GM08714 (cell line): Measurements from ENCODE around the gene WASF3.

Experiments used
- H3K4me3 ChIP-seq: fragments of 200-500 bp; sonication (Bioruptor generic); 2 replicates; pipeline ENCODE4 v1.5.1; 2014; ENCODE audit warnings: mild to moderate bottlenecking, low read length, inconsistent platforms
- ZNF274 ChIP-seq: IDR thresholded peaks from 2 replicates; pipeline ENCODE4 v1.6.1; 2012; ENCODE audit warnings: mild to moderate bottlenecking, low read depth, low read length

The WASF3 gene

DNA sequence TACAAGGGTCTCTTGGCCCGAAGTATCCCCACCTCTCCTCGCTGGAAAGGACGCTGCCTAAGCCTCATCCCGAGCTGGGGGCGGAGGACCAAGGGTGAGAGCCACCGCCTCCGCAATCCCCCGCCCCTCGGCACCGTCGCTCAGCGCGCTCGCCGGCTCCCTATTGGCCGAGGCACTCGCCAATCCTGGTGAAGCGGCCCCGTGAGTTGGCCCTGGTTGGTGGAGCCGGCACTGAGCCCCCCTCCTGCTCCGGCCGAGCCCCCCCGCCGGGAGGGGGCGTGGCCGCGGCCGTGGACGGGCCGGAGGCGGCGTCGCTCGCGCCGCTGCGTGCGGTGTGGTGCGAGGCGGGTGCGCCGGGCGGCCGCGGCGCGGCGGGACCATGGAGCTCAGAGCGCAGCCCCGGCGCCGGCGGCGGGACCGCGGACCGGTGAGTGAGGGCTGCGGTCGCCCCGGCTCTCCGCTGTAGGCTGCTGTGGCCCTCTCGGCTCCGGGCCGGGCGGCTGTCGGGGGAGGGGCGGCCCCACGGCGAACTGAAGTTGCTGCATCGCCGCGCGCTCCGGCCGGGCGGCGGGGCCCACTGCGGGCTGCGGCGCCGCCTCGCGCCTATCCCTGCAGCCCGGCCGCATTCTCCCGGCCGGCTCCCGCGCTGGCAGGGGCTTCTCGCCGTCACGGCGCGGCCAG lies at the start of gene WASF3:
Gene WASF3, plus strand, starts transcription at position 291 of the 681 bp plus-strand sequence. CDS start 84,588 bp downstream, outside the sequence.
- TF ChIP-seq ZNF274 = no peak
- H3K4me3 ChIP-seq = peak within 1 kb of the TSS; percentile 50

GRCh38 chr13:26508885-26509284 lies 48.6 kb upstream of the WASF3 start:
- no peak overlapping the region for H3K4me3 ChIP-seq
- TF ChIP-seq ZNF274 = no peak

DNA sequence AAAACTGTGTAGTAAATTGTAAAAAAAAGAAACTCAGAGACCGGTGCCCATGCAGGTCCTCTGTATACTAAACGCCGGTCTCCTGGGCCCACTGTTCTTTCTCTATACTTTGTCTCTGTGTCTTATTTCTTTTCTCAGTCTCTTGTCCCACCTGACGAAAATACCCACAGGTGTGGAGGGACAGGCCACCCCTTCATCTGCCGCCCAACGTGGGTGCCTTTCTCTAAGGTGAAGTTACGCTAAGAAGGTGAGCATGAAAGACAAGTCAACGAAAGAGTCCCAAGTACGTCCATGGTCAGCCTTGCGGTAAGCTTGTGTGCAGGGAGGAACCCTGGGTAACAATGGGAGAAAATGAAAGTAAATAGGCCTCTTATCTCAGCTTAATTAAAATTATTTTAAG lies 48.0 kb upstream of the WASF3 start:
- H3K4me3 ChIP-seq = no peak overlapping the region
- no peak for TF ChIP-seq ZNF274

GRCh38 chr13:26513931-26514330 lies 43.6 kb upstream of the WASF3 start:
- TF ChIP-seq ZNF274 = no peak
- H3K4me3 ChIP-seq = no peak overlapping the region

DNA sequence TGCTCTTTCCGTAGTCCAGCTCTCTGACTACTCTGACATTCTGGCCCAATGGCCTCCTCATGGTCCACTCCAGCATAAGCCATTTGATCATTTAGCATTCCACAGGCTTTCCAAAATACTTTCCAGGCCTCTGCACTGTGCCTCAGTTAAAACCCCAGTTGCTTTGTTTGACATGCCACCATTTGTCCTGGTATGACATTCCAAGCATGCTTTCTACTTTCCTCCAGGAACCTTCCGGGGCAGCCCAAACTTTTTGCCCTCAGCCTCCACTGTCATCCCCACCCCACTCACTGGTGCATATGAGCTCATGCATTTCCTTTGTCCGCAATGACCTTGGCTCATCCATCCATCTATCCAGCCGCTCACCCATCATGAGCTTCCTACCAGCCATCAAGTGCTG lies 41.8 kb upstream of the WASF3 start:
- TF ChIP-seq ZNF274 = no peak

DNA sequence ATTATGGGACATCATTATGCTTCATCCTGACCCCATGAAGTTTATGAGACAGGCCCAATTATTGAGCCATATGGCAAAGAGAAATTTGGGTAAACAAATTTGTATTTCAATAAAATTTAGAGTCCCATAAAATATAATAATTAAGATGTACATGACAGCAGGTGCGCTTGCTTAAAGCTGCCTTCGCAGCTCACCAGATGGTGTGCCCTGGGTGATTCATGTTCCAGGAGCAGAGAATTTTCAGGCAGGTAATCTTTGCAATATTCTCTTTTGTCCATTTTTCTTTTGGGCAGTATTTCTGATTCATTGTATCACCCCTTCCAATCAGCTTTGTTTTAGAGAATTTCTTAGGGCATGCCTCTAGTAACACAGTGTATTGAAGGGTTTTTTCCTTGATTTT lies 39.5 kb upstream of the WASF3 start:
- H3K4me3 ChIP-seq = no peak overlapping the region
- TF ChIP-seq ZNF274 = no peak

More for the DNA sequence above, 41.8 kb upstream of the WASF3 start:
- H3K4me3 ChIP-seq = no peak overlapping the region

GRCh38 chr13:26518451-26518959 lies 39.0 kb upstream of the WASF3 start:
- H3K4me3 ChIP-seq = no peak overlapping the region
- TF ChIP-seq ZNF274 = no peak

DNA sequence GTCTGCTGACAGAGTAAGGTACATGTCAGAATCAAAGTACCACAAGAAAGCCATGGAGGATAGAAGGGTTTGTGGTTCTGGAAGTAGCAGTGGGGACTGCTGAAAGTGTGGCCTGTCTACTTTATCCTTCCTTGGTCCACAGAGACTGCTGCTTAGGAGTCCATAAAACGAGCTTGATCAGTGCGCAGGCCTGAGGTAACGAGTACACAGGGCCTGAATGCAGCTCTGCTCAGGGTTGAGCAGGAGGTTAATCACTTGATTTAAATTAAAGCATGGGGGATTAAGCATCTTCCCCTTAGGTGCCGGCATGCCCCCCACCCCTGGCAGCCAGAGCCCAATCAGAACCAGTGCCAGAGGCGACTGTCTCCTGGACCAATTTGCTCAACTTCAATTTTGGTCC lies 34.9 kb upstream of the WASF3 start:
- no peak overlapping the region for H3K4me3 ChIP-seq
- no peak for TF ChIP-seq ZNF274

GRCh38 chr13:26523007-26523406 lies 34.5 kb upstream of the WASF3 start:
- H3K4me3 ChIP-seq = no peak overlapping the region
- no peak for TF ChIP-seq ZNF274

- no peak for TF ChIP-seq ZNF274
Measured at GRCh38 chr13:26525528-26525927, 32.0 kb upstream of the WASF3 start.

DNA sequence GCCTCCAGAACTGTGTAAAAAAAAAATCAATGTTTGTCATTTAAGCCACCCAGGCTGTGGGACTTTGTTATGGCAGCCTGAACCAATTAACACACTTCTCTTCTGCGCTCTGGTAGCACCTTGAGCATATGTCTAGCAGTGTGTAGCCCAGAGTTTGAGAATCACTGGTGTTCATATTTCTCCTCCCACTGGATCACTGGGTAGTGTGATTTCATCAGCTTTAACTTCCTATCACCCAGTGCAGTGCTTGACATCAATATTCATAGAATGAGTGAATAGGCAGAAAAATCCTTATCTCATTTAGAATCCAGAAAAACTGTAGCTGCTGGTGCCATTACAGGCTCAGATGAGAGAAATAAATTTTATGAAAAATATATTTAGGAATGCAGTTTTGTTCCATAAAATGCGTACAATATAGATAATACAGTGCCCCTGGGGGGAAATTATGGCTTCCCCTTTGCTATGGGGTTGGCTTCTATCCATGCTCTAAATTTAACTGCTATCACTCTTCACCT lies 30.7 kb upstream of the WASF3 start:
- no peak overlapping the region for H3K4me3 ChIP-seq
- TF ChIP-seq ZNF274 = no peak

More at GRCh38 chr13:26525528-26525927, 32.0 kb upstream of the WASF3 start:
- H3K4me3 ChIP-seq = no peak overlapping the region

DNA sequence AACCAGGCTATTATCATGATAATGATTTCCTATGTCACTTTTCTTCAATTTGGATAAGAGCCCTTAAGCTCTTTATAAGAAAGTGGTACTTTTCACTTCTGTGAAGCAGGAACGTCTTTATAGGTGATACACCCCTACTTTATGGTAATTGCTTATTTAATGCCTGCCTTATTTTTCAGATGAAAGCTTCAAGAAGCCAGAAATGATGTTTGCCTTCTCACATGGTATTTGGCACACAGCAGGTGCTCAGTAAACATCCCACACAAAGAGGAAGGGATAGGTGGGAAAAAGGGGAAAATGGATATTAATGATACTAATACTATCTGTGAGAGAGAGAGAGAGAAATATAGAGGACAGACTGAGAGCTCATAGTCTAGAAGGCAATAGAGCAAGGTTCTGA lies 29.0 kb upstream of the WASF3 start:
- TF ChIP-seq ZNF274 = no peak
- H3K4me3 ChIP-seq = no peak overlapping the region

GRCh38 chr13:26529441-26529840 lies 28.0 kb upstream of the WASF3 start:
- no peak for TF ChIP-seq ZNF274
- no peak overlapping the region for H3K4me3 ChIP-seq

DNA sequence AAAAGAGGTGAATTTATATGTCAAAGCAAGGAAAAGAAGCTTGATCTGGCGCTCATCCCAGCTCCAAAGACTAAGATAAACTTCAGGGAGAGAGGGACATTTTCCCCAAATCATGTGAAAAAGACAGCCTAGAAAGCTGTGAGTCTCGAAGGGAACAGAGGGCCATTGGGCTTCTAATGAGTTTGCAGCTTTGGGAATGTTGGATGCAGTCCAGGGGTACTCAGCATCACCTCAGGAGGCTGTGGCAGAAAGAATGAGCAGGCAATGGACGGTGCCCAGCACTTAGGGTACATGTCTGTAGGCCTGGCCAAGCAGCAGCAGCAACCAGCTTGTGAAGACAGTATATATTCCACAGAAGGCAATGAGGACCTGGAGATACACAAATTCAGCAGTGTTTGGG lies 25.7 kb upstream of the WASF3 start:
- no peak overlapping the region for H3K4me3 ChIP-seq
- TF ChIP-seq ZNF274 = no peak

- TF ChIP-seq ZNF274 = no peak
- no peak overlapping the region for H3K4me3 ChIP-seq
Measured at GRCh38 chr13:26534036-26534726, 23.3 kb upstream of the WASF3 start.
